Smooth muscle cell (in vitro differentiated cells): Measurements from ENCODE around the gene LIMCH1. TPM values are rescaled to one million over a fixed set of nuclear protein-coding genes. Genes with fewer than 3 reads are reported as not detected.

Source experiments
- DNase-seq: peaks from one replicate; lab custom pipeline; 2025; ENCODE audit not compliant: unreplicated experiment; lab: John Stamatoyannopoulos, UW
- H2AFZ ChIP-seq: fragments of 200-600 bp; sonication (generic); 2 replicates; pipeline ENCODE4 v1.6.0; 2016; ENCODE audit warnings: antibody characterized with exemption, low read depth, mild to moderate bottlenecking
- H3F3A ChIP-seq: fragments of 200-600 bp; sonication (generic); 2 replicates; pipeline ENCODE4 v1.6.0; 2017; ENCODE audit warnings: antibody characterized with exemption, low read depth
- H3K27ac ChIP-seq: fragments of 200-600 bp; sonication (generic); 2 replicates; pipeline ENCODE4 v1.5.1; 2016; ENCODE audit warnings: low read depth, mild to moderate bottlenecking
- H3K27me3 ChIP-seq: fragments of 200-600 bp; sonication (generic); 2 replicates; pipeline ENCODE4 v1.6.1; 2016; ENCODE audit warnings: low read depth, mild to moderate bottlenecking
- H3K36me3 ChIP-seq: fragments of 200-600 bp; sonication (generic); 2 replicates; pipeline ENCODE4 v1.5.1; 2016; ENCODE audit warnings: low read depth
- H3K4me1 ChIP-seq: fragments of 200-600 bp; sonication (generic); 2 replicates; pipeline ENCODE4 v1.5.1; 2016; ENCODE audit warnings: low read depth
- H3K4me2 ChIP-seq: fragments of 200-600 bp; sonication (generic); 2 replicates; pipeline ENCODE4 v1.6.0; 2016; ENCODE audit warnings: mild to moderate bottlenecking
- H3K4me3 ChIP-seq: fragments of 200-600 bp; sonication (generic); 2 replicates; pipeline ENCODE4 v1.5.1; 2016; ENCODE audit warnings: mild to moderate bottlenecking
- H3K79me2 ChIP-seq: fragments of 200-600 bp; sonication (generic); 2 replicates; pipeline ENCODE4 v1.6.0; 2016; ENCODE audit warnings: low read depth, mild to moderate bottlenecking
- H3K9ac ChIP-seq: fragments of 200-600 bp; sonication (generic); 2 replicates; pipeline ENCODE4 v1.6.0; 2016; ENCODE audit warnings: low read depth
- H3K9me3 ChIP-seq: fragments of 200-600 bp; sonication (generic); replicated peaks from 2 replicates; pipeline ENCODE4 v1.5.1; 2016; ENCODE audit warnings: low read depth
- H4K20me1 ChIP-seq: fragments of 200-600 bp; sonication (generic); 2 replicates; pipeline ENCODE4 v1.6.0; 2016; ENCODE audit warnings: low read depth
- CTCF ChIP-seq: fragments of 200-600 bp; sonication (generic); IDR thresholded peaks from 2 replicates; pipeline ENCODE4 v1.5.1; 2017; ENCODE audit warnings: borderline replicate concordance, mild to moderate bottlenecking, antibody characterized with exemption; ENCODE audit not compliant: insufficient read depth, poor library complexity, severe bottlenecking
- WGBS: methylation state at CpG from one replicate; pipeline ENCODE4 v1.1.7; 2016; ENCODE audit warnings: low lambda C conversion rate; 5-methylcytosine and 5-hydroxymethylcytosine counted together
- polyA plus RNA-seq: library from polyadenylated mRNA; unstranded; fragments of >200 nt; fragmentation: Nextera tagmentation; extraction: Ambion mirVana; gene quantifications from 2 replicates; pipeline ENCODE4 v1.2.1, GENCODE V29; 2016
- total RNA-seq: library from RNA; depleted of rRNA; stranded (reverse); fragments of >200 nt; gene quantifications from 2 replicates; pipeline ENCODE4 v1.2.3, GENCODE V29; 2014

LIMCH1 gene
- total and polyA plus RNA-seq, 2 experiments from 2014 or later: 2.6 to 7.6 TPM

- Histone ChIP-seq H3K4me2 (no peak overlapping the region), H4K20me1 (no peaks in the 10 kb centered on the region)
These were observed 95.4 kb downstream of the LIMCH1 start for GRCh38 chr4:41633321-41633720.

GRCh38 chr4:41635441-41635840 is 97.5 kb downstream of the LIMCH1 start:
- Histone ChIP-seq H3K4me1 (peaks cover 5% of the 10 kb centered on the region), H3K4me3 (no peak overlapping the region), H3K27me3 (no peaks in the 10 kb centered on the region), H3K9ac (no peak overlapping the region), H3K27ac (no peak overlapping the region), H3K9me3 (no peaks in the 10 kb centered on the region), H3K79me2 (no peaks in the 10 kb centered on the region), H3K4me2 (no peak overlapping the region), H4K20me1 (no peaks in the 10 kb centered on the region), H3F3A (no peaks in the 10 kb centered on the region), H2AFZ (no peak overlapping the region), H3K36me3 (no peaks in the 10 kb centered on the region)
- TF ChIP-seq CTCF: no peak
- 97% methylated on average over 3 of the region's 3 CpGs for WGBS
- no peak for DNase-seq

More at GRCh38 chr4:41633321-41633720, 95.4 kb downstream of the LIMCH1 start:
- no peak for DNase-seq
- Histone ChIP-seq H3K4me1 (no peaks in the 10 kb centered on the region), H2AFZ (no peak overlapping the region), H3K4me3 (no peak overlapping the region), H3K9ac (no peak overlapping the region), H3K27ac (no peak overlapping the region), H3F3A (no peaks in the 10 kb centered on the region), H3K36me3 (no peaks in the 10 kb centered on the region), H3K79me2 (no peaks in the 10 kb centered on the region), H3K27me3 (no peaks in the 10 kb centered on the region), H3K9me3 (no peaks in the 10 kb centered on the region)
- TF ChIP-seq CTCF: no peak
- WGBS: 94% methylated on average over 4 of the region's 4 CpGs

- Histone ChIP-seq H3K9me3 (no peaks in the 10 kb centered on the region), H3K27ac (no peak overlapping the region), H3K36me3 (no peaks in the 10 kb centered on the region), H3K79me2 (no peaks in the 10 kb centered on the region), H3K27me3 (no peaks in the 10 kb centered on the region), H3K4me3 (no peak overlapping the region), H3K9ac (no peak overlapping the region), H3K4me1 (peaks cover 5% of the 10 kb centered on the region), H3F3A (no peaks in the 10 kb centered on the region), H4K20me1 (no peaks in the 10 kb centered on the region), H2AFZ (no peak overlapping the region), H3K4me2 (peak overlapping the region; percentile 38)
- 81% methylated on average over 3 of the region's 3 CpGs for WGBS
- DNase-seq: no peak
- no peak for TF ChIP-seq CTCF
These were observed 100.2 kb downstream of the LIMCH1 start for GRCh38 chr4:41638203-41638602.

- peaks cover 8% of the 10 kb centered on the region for H3K4me1 ChIP-seq
- no peaks in the 10 kb centered on the region for H4K20me1 ChIP-seq
- peak overlapping the region; percentile 38 for H3K4me2 ChIP-seq
- TF ChIP-seq CTCF: no peak
- no peak for DNase-seq
- no peaks in the 10 kb centered on the region for H3K79me2 ChIP-seq
- no peaks in the 10 kb centered on the region for H3K9me3 ChIP-seq
- 76% methylated on average over 4 of the region's 4 CpGs for WGBS
- H2AFZ ChIP-seq: no peak overlapping the region
- no peaks in the 10 kb centered on the region for H3K27me3 ChIP-seq
- no peaks in the 10 kb centered on the region for H3K36me3 ChIP-seq
- no peaks in the 10 kb centered on the region for H3F3A ChIP-seq
- H3K4me3 ChIP-seq: no peak overlapping the region
- no peak overlapping the region for H3K27ac ChIP-seq
- H3K9ac ChIP-seq: no peak overlapping the region
These were observed 100.9 kb downstream of the LIMCH1 start for GRCh38 chr4:41638866-41639265.
